ENCODE data around the gene PRKCH.
"Not testable (repeated sequence)": the region's sequence is repeated elsewhere in the genome, so short reads cannot be mapped to it uniquely, and the experiment has no call there.

The PRKCH gene

GRCh38 chr14:61528591-61529021, 207.2 kb downstream of the PRKCH start:
- DNase-seq (ENCODE audit: low read depth): no peak

- DNase-seq (ENCODE audit: low read depth): not testable (repeated sequence)
Observed at GRCh38 chr14:61529360-61529759, 208.0 kb downstream of the PRKCH start.

DNA sequence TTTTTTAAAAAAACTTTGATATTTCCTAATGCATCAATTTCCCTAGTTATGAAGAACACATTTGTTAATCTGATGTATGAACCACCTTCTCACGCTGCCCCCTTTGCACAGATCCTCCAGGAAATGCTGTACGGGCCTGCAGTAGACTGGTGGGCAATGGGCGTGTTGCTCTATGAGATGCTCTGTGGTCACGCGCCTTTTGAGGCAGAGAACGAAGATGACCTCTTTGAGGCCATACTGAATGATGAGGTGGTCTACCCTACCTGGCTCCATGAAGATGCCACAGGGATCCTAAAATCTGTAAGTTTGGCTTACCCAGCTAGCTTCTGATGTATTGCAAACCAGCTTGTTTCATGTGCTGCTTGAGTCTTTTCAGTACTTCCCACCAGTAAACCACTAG, 208.9 kb downstream of the PRKCH start:
- DNase-seq (ENCODE audit: low read depth): no peak

DNA sequence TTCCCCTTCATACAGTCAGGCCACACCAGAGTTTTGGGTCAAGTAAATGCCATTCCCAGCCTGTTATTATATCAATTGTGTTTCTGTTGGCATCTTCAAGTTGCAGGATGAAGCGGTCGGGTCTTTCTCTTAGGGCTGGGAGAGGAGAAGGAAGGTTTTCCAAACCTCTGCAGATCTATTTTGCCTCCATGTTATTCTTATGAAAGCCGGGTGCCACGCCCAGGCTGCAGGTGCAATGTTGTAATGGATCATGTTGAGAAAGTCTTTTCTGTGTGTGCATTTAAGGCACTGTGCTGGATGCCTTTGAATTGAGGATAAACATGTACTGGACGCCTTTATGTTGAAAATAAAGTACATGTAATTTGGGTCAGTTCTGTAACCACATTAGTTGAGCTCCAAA, 209.5 kb downstream of the PRKCH start:
- no peak for DNase-seq (ENCODE audit: low read depth)

- no peak for DNase-seq (ENCODE audit: low read depth)
Observed at GRCh38 chr14:61531465-61532122, 210.2 kb downstream of the PRKCH start.

DNA sequence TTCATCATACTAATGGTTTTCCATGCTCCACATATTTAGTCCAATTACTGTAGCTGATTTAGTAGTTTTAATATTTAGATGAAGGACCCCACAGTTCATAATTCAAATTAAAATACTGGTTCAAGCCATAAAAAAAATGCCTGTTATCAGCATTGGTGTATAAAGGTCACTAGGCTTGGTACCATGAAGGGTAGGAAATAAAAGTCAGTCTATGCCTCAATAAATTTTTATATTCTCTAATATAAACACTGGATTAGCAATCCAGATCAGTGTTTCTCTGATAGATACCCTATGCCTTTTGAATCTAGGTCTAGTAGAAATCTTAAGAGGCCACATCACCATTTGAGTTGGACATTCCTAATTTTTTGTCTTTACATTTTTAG, 210.7 kb downstream of the PRKCH start:
- no peak for DNase-seq (ENCODE audit: low read depth)

- no peak for DNase-seq (ENCODE audit: low read depth)
Observed at GRCh38 chr14:61532763-61533162, 211.4 kb downstream of the PRKCH start.

GRCh38 chr14:61533513-61534255, 212.3 kb downstream of the PRKCH start:
- no peak for DNase-seq (ENCODE audit: low read depth)

- DNase-seq (ENCODE audit: low read depth): no peak
Observed at GRCh38 chr14:61535032-61535431, 213.7 kb downstream of the PRKCH start.

DNA sequence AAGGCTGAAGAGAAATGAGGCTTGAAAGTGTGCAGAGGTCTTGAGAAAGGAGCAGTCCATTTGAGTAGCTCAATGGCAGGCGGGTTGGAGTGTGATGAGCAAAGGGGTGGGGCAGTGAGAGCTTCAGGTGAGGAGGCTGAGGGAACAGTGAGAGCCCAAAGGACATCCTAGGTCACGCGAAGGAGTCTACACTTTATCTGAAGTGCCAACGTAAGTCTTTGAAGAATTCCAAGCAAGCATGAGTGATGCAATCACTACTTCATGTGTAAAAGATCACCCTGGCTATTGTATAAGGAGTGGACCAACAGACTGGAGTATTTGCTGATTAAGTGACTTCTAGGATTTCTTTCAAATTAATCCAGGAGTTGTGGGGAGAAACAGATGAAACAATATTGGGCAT, 214.1 kb downstream of the PRKCH start:
- no peak for DNase-seq (ENCODE audit: low read depth)

- no peak for DNase-seq (ENCODE audit: low read depth)
Observed at GRCh38 chr14:61536661-61537562, 215.5 kb downstream of the PRKCH start.

DNA sequence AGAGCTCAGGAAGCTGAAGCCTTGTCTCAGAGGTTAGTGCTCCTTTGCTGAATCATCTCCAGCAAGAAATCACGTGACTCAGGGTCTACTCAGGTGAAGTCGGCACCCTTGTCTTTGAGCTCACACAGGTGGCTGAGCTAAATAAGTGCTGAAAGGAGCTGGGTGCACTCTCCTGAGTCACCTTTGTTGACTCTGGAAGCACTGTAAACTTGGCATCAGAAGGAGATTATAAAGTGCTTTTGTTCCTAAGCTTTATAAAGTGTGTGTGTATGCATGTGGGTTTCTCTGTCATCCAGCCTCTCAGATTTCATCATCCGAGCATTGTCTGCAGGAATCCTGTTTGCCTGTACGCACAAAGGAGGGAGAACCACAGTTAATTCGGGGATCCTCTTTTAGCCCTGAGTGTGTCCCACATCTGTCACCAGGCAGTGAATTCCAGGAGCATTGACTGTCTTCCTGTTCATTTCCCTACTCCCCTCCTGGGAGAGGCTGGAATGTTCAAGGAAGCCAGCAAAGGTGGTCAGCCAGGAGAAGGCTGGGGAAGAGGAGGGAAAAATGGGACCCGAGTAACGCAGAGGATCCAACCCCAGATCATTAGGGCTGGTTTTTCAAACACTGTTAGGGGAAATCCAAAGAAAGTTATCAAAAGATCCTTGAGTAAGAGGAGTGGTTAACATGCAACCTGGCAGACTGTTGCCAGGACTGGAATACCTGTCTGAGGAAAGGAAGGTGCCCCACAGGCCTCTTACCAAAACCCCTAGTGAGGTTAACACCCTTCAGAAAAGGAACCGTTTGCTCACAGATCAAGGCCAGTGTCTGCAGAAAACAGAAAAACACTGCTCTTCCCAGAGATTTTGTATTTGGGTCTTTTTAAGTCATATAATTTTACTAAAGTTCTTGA, 216.4 kb downstream of the PRKCH start:
- no peak for DNase-seq (ENCODE audit: low read depth)

DNA sequence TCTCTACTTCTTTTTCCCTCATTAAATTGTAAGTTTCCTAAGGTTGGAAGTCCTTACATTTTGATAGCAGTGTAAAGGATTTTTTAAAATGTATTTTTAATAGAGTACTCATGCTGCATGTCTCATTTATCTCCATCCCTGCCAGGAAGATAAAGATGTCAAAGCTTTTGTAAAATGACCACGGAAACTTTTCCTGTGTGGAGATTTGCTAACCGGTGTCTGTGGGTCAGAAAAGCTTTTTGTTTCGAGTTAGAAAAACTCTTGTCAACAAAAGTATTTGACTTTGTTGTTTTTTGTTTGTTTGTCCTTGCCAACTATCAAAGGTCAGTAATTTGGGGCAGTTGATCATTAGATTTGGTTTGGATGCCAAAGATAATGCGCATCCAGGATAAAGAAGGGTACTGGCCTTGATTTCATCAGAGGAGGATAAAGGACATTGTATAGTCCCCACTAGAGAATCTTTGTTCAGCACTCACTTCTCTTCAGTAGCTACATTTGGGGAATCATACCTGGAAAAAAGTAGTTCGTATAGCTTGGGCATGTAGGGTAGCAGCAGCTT, 217.2 kb downstream of the PRKCH start:
- DNase-seq (ENCODE audit: low read depth): no peak

GRCh38 chr14:61539631-61540030, 218.3 kb downstream of the PRKCH start:
- DNase-seq (ENCODE audit: low read depth): no peak

DNA sequence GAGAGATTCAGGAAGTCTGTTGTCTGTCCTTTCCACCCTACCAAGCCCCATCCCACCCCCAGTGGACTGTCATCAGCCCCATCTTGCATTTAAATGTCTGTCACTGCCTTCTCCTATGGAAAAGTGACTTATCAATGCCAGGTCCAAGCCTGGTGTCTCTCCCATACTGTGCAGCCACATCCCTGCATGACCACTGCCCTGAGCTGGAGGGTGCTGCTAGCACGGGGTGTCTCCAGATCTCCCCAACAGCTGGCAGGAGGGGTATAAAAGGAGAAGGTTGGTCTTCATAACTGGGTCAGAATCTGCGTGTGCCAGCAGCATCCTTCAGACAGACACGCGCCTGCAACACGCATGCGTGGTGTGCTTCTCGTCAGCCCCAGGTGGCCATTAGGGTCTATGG, 219.6 kb downstream of the PRKCH start:
- no peak for DNase-seq (ENCODE audit: low read depth)

- DNase-seq (ENCODE audit: low read depth): no peak
Observed at GRCh38 chr14:61542848-61543790, 221.7 kb downstream of the PRKCH start.

- no peak for DNase-seq (ENCODE audit: low read depth)
Observed at GRCh38 chr14:61543946-61544345, 222.6 kb downstream of the PRKCH start.

GRCh38 chr14:61544448-61545330, 223.3 kb downstream of the PRKCH start:
- DNase-seq (ENCODE audit: low read depth): no peak

All from T follicular helper cell (primary cell).